ENCODE measurements around the gene CNTN1.

The CNTN1 gene

DNA sequence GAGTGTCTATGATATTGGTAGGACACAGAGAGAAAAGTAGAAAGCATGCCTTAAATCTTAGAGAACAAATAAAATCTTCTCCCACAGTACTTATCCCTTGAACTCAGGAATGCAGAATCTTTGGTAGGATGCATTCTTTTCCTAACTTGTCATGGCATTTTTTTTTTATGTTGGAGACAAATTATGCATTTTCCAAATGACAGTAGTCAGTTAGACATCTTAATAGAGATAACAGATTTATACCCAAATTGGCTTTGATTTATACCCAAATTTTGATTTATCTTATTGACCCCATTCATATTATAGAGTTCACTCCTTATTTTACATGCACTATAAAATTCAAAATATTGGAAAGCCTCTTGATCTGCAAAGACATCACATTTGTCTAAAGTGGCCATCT, 132.9 kb downstream of the CNTN1 start:
- Mint-ChIP-seq H3K27me3 (no peaks in the 10 kb centered on the region), H3K27ac (no peak overlapping the region), H3K4me3 (no peak overlapping the region), H3K4me1 (ENCODE audit: low read depth) (no peaks in the 10 kb centered on the region), H3K36me3 (ENCODE audit: low read depth) (no peaks in the 10 kb centered on the region), H3K9me3 (no peaks in the 10 kb centered on the region)
- intact Hi-C loops (cut with micrococcal nuclease) = no loop called here

DNA sequence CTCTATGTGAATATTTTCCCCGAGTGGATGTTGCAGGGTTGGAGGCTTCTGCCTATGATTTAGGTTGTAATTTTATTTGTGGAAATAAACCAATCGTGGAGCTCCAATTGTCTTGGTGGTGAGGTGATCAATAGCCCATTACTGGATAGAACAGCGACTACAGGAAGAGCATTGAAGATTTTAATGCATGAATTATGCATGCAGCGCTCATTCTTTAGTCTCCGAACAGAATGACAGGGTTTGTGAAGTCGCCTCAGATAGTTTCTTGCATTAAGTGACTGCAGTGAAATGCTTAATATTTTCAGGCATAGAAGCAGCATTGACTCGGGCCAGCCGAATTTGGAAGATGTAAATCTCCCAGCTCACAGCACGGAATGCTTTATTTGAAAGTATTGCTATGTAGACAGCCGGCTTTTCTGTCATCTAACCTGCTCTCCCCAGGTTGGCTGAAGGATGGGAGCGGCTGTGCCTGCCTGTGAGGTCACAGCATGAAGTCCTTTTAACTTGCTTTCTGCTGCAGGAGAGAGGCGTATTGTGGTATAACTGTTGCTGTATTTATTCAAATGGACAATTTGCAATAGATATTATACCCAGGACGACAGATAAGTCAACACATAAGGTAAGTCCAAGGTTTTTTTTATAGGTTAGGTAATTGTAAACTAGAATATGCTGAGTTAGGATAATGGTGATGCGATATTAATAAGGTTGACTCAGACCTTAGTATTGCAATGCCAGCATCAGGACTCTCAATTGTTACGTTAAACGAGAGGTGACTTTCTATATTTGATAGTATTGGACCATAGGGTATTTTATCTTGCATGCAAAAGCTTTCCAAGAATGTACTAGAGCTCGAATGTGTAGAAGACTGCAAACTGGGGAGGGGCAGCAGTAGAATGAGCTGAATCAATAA, 135.7 kb downstream of the CNTN1 start:
- no peaks in the 10 kb centered on the region for H3K4me1 Mint-ChIP-seq (ENCODE audit: low read depth)
- no peaks in the 10 kb centered on the region for H3K9me3 Mint-ChIP-seq
- H3K36me3 Mint-ChIP-seq (ENCODE audit: low read depth) = no peaks in the 10 kb centered on the region
- H3K4me3 Mint-ChIP-seq = no peak overlapping the region
- intact Hi-C loops (cut with micrococcal nuclease) = no loop called here
- no peaks in the 10 kb centered on the region for H3K27me3 Mint-ChIP-seq
- no peak overlapping the region for H3K27ac Mint-ChIP-seq

DNA sequence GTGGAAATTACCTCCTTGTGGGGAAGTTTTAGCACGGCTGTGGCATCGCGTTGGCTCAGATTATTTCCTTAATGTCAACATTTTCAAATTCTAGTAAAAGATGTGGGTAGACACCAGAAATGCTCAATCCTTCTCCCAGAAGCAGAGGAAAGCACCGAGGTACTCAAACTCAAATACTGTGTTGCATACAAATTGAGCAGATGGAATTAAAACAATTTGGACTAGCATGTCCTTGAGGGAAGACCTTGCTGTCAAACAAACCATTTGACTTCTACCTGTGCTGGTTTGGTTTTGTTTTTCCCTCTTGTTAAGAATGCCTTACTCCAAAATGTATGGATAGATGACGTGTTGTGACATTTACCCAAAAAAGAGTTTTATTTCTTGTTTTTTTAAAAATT, 136.4 kb downstream of the CNTN1 start:
- Mint-ChIP-seq H3K36me3 (ENCODE audit: low read depth) (no peaks in the 10 kb centered on the region), H3K9me3 (no peaks in the 10 kb centered on the region), H3K27ac (no peak overlapping the region), H3K27me3 (no peaks in the 10 kb centered on the region), H3K4me1 (ENCODE audit: low read depth) (no peaks in the 10 kb centered on the region), H3K4me3 (no peak overlapping the region)
- intact Hi-C loops (cut with micrococcal nuclease) = no loop called here

DNA sequence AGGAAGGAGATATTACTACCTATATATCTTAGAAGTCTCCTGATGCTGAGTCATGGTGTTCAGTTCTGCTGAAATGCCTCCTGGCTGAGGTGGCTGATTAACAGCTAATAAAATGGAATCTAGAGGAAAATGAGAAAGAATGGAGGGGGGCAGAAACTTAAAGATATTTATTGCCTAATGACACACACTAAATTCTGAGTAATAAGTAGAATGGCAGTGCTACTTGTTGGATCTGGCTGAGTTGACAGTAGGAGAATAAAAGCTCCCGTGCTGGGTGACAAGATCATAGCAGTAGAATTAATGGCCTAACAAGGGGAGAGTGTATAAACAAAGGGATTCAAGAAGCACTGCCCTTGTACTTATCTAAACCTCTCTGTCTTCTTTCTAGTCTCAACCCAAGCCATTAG, 137.5 kb downstream of the CNTN1 start:
- Mint-ChIP-seq H3K36me3 (ENCODE audit: low read depth) (no peaks in the 10 kb centered on the region), H3K4me1 (ENCODE audit: low read depth) (no peaks in the 10 kb centered on the region), H3K4me3 (no peak overlapping the region), H3K27ac (no peak overlapping the region), H3K9me3 (no peaks in the 10 kb centered on the region), H3K27me3 (no peaks in the 10 kb centered on the region)
- intact Hi-C loops (cut with micrococcal nuclease) = no loop called here

DNA sequence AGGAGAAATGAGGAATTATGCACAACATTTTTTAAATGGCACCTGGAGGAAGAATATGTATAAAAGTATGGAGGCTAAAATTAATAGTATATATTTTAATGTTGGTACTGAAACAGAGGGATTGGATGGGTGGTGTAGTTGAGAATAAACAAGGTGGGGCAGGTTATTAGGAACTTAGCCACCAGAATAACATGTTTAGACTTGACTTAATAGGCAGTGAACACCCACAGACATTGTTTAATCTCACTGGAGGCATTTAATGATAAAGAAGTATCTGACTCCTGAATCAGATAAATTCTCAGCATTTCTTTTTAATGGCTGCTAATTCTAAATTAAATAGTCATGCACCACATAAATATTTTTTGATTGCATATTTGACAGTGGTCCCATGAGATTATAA, 139.7 kb downstream of the CNTN1 start:
- intact Hi-C loops (cut with micrococcal nuclease) = no loop called here
- Mint-ChIP-seq H3K4me1 (ENCODE audit: low read depth) (no peaks in the 10 kb centered on the region), H3K9me3 (no peaks in the 10 kb centered on the region), H3K27ac (no peak overlapping the region), H3K36me3 (ENCODE audit: low read depth) (no peaks in the 10 kb centered on the region), H3K27me3 (no peaks in the 10 kb centered on the region), H3K4me3 (no peak overlapping the region)

DNA sequence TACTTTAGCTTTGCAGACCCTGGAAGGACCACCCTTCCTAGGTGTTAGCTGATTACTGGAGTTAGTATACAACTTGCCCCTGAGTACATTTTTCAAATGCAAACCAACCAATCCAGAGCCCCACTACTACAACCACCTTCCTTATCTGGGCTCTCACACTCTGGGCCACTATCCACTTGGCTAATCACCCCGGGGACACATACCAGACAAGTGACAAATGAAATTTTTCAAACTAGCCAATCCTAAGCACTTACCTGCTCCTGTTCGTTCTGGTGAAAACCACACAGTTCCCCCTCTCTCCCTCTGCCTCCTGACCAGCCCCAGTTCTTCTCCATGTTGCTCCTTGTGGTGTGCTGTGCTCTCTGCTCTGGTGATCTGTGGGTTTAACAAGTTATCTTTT, 140.4 kb downstream of the CNTN1 start:
- Mint-ChIP-seq H3K27ac (no peak overlapping the region), H3K4me3 (no peak overlapping the region), H3K9me3 (no peaks in the 10 kb centered on the region), H3K36me3 (ENCODE audit: low read depth) (no peaks in the 10 kb centered on the region), H3K4me1 (ENCODE audit: low read depth) (no peaks in the 10 kb centered on the region), H3K27me3 (no peaks in the 10 kb centered on the region)
- intact Hi-C loops (cut with micrococcal nuclease) = no loop called here

DNA sequence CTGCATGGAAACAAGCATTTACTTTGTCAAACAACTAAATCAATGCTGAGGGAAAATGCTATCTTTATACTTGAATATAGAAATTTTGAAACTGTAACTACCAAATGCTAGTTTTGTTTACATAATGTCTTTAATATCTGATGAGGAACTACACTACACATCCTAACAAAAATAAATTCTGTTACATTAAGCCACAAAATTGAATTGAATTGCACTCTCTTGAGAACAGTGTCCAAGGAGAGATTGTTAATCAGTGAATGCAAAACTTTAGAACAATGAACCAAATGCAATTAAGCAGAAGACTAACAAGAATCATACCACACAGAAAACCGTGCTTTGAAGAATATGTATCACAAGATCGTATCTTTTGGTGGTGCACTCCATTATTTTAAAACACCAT, 141.6 kb downstream of the CNTN1 start:
- Mint-ChIP-seq H3K9me3 (peaks cover 10% of the 10 kb centered on the region), H3K27me3 (no peaks in the 10 kb centered on the region), H3K27ac (no peak overlapping the region), H3K4me3 (no peak overlapping the region), H3K4me1 (ENCODE audit: low read depth) (no peaks in the 10 kb centered on the region), H3K36me3 (ENCODE audit: low read depth) (no peaks in the 10 kb centered on the region)
- intact Hi-C loops (cut with micrococcal nuclease) = no loop called here

DNA sequence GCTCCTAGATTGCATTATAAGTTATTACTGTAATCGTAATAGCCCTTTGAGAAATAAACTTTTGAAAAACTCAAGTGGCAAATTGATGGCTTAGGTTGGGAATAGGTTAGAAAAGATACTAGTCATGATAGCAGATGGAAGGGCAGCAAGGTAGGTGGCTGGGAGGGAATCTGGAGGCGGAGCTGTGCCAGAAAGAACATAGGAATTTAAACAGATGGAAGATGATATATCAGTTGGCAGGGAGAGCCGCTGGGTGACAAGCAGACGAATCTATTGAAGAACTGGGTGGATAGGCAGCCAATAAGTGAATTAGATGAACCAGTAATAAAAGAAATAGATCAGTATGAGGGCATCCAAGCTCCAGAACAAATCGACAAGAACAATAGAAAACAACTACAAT, 142.1 kb downstream of the CNTN1 start:
- Mint-ChIP-seq H3K9me3 (peaks cover 12% of the 10 kb centered on the region), H3K27ac (no peak overlapping the region), H3K36me3 (ENCODE audit: low read depth) (no peaks in the 10 kb centered on the region), H3K27me3 (no peaks in the 10 kb centered on the region), H3K4me3 (no peak overlapping the region), H3K4me1 (ENCODE audit: low read depth) (no peaks in the 10 kb centered on the region)
- intact Hi-C loops (cut with micrococcal nuclease) = no loop called here

DNA sequence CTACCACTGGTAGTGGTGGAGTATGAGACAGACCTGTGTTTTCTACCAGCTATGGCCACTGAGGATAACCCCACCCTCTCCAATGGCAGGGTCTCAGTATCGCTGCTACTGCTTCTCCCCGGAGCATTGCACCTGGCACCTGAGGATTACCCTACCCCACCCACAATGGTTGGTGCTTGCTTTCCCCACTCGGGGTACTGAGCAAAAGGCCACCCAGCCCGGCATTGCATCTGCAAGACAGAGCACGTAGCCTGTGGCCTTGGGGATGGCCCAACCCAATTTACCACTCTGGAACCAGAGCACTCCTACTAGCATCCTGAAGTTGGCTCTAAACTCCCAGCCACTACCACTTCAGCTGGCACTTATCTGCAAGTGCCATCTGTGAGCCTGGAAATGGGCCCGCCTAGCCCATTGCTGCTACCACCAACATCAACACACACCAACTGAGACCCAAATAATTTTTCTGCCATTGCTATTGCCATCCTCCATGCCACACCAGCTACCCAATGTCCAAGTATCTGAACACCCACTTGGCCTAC, 145.7 kb downstream of the CNTN1 start:
- Mint-ChIP-seq H3K9me3 (peaks cover 12% of the 10 kb centered on the region), H3K4me3 (no peak overlapping the region), H3K36me3 (ENCODE audit: low read depth) (no peaks in the 10 kb centered on the region), H3K27me3 (no peaks in the 10 kb centered on the region), H3K4me1 (ENCODE audit: low read depth) (no peaks in the 10 kb centered on the region), H3K27ac (no peak overlapping the region)
- intact Hi-C loops (cut with micrococcal nuclease) = no loop called here

DNA sequence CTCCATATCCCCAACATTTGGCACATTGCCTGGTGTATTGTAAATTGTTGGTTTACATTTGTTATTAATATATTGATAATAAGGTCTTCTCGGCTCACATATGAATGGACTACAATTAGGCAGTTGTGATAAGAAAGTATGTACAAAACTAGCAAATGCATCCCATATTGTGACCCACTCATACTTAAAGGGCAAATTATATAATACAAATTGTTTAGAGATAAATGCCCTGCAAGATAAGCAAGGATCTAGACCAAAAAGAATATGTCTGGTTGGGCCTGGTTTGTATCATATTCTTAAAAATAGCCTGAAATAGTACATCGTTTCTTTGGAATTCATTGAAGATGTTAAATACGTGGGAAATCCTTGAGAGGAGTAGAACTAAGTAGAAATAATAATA, 151.3 kb downstream of the CNTN1 start:
- H3K27me3 Mint-ChIP-seq = no peaks in the 10 kb centered on the region
- no peaks in the 10 kb centered on the region for H3K36me3 Mint-ChIP-seq (ENCODE audit: low read depth)
- H3K4me1 Mint-ChIP-seq (ENCODE audit: low read depth) = no peaks in the 10 kb centered on the region
- H3K27ac Mint-ChIP-seq = no peak overlapping the region
- H3K4me3 Mint-ChIP-seq = no peak overlapping the region
- peaks cover 19% of the 10 kb centered on the region for H3K9me3 Mint-ChIP-seq
- intact Hi-C loops (cut with micrococcal nuclease) = no loop called here

DNA sequence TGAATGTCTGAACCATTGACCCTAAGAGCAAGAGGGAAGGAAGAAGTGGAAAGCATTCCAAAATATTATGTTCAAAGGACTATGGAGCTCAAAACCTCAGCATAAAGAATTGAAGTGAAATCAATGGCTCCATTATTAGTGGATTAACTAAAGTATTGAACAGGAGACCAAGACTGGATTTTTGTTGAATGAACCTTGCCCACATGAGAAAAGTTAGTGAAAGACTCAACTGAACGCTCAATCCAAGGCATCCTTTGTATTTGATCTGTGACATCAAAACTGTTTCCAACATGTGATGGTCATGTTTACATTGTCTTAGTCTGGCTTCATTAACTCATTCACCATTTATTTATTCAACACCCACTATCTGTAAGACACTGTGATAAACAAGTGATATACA, 161.0 kb downstream of the CNTN1 start:
- H3K36me3 Mint-ChIP-seq (ENCODE audit: low read depth) = no peaks in the 10 kb centered on the region
- intact Hi-C loops (cut with micrococcal nuclease) = no loop called here
- H3K9me3 Mint-ChIP-seq = peaks cover 17% of the 10 kb centered on the region
- H3K4me3 Mint-ChIP-seq = no peak overlapping the region
- no peaks in the 10 kb centered on the region for H3K4me1 Mint-ChIP-seq (ENCODE audit: low read depth)
- H3K27ac Mint-ChIP-seq = no peak overlapping the region
- H3K27me3 Mint-ChIP-seq = no peaks in the 10 kb centered on the region

DNA sequence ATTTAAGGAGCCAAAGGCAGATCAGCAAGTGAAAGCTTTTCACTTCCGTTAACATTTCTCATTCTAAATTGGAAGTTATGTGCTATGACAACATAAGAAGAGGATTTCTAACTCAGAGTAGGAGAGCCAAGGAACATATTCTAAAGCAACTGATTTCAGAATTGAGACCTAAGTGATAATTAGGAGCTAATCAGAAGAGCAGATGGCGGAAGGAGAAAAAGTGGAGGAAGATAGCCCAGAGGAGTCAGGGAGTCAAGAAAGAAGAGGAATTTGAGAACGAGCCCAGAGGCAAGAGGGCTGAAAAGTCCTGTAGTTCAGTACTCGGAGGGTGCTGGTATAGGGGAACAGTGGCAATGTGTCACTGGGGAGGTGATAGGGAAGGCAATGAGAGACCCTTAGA, 162.4 kb downstream of the CNTN1 start:
- intact Hi-C loops (cut with micrococcal nuclease) = no loop called here
- Mint-ChIP-seq H3K27ac (no peak overlapping the region), H3K36me3 (ENCODE audit: low read depth) (no peaks in the 10 kb centered on the region), H3K4me3 (no peak overlapping the region), H3K4me1 (ENCODE audit: low read depth) (no peaks in the 10 kb centered on the region), H3K9me3 (peaks cover 17% of the 10 kb centered on the region), H3K27me3 (no peaks in the 10 kb centered on the region)

DNA sequence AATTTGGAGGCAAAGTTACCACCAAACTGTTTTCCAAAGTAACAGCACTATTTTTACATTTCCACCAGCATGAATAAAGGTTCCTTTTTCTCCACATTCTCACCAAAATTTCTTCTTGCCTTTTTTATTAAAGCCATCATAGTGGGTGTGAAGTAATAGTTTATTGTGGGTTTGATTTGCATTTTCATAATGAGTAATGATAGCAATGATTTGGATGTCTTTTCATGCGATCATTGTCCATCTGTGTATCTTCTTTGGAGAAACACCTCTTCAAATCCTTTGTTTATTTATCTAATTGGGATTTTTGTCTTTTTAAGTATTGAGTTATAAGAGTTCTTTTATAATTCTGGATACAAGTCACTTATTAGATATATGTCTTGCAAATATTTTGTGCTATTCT, 172.7 kb downstream of the CNTN1 start:
- Mint-ChIP-seq H3K27ac (no peak overlapping the region), H3K27me3 (no peaks in the 10 kb centered on the region), H3K4me1 (ENCODE audit: low read depth) (no peaks in the 10 kb centered on the region), H3K36me3 (ENCODE audit: low read depth) (no peaks in the 10 kb centered on the region), H3K9me3 (no peaks in the 10 kb centered on the region), H3K4me3 (no peak overlapping the region)
- intact Hi-C loops (cut with micrococcal nuclease) = no loop called here

DNA sequence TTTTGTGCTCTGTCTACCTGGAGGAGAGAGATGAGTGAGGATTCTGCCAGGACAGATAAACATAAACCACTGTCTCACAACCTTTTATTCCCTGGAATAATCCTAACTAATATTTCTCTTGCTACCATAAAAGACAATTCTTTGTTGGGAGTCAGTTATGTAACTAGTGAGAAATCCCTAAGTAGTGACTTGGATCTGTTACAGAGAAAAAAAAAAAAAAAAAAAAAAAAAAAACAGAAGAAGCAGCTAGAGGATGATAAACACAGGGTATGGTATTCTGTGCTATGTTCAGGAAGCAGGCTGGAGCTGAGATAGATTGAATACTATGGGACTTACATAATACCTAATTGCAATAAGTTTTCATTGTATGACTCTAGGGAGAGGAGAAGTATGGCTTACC, 178.7 kb downstream of the CNTN1 start:
- Mint-ChIP-seq H3K36me3 (ENCODE audit: low read depth) (no peaks in the 10 kb centered on the region), H3K9me3 (no peaks in the 10 kb centered on the region), H3K4me3 (no peak overlapping the region), H3K27me3 (no peaks in the 10 kb centered on the region), H3K4me1 (ENCODE audit: low read depth) (no peaks in the 10 kb centered on the region), H3K27ac (no peak overlapping the region)
- intact Hi-C loops (cut with micrococcal nuclease) = no loop called here

DNA sequence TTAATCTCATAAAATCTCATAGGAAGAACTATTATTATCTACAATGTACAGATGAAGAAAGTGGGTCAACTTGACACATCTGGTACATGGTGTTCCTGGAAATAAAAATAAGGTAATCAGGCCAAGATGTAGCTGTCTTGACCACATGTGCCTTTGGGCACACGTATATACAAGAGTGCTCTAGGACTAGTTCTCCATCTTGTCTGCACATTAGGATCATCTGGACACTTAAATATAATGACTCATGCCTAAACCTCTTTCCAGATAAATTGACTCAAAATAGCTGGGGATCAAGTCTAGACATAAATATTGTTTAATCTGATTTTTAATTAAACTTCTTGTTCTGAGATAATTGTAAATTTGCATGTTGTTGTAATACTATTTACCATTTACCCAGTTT, 182.6 kb downstream of the CNTN1 start:
- Mint-ChIP-seq H3K36me3 (ENCODE audit: low read depth) (no peaks in the 10 kb centered on the region), H3K27me3 (no peaks in the 10 kb centered on the region), H3K9me3 (no peaks in the 10 kb centered on the region), H3K27ac (no peak overlapping the region), H3K4me1 (ENCODE audit: low read depth) (no peaks in the 10 kb centered on the region), H3K4me3 (no peak overlapping the region)
- intact Hi-C loops (cut with micrococcal nuclease) = no loop called here
